Neural cell (in vitro differentiated cells): Measurements from ENCODE around the gene ACSS1. TPM values are rescaled to one million over a fixed set of nuclear protein-coding genes. Genes with fewer than 3 reads are reported as not detected.
A peak's percentile ranks its signal among the peaks of the same experiment; 100 is the strongest.

Experiments used
- H2AFZ ChIP-seq: fragments of 200-600, 300-800 bp; sonication (generic), shearing (Covaris generic); 2 replicates; pipeline ENCODE4 v1.6.0; 2014; ENCODE audit warnings: low read depth, mild to moderate bottlenecking, antibody characterized with exemption, low read length, moderate library complexity
- H3F3A ChIP-seq: fragments of 200-600 bp; shearing (Covaris generic); 2 replicates; pipeline ENCODE4 v1.6.1; 2016; ENCODE audit warnings: mild to moderate bottlenecking, moderate library complexity, mixed read lengths, antibody characterized with exemption, low read length; ENCODE audit not compliant: insufficient read depth, poor library complexity, severe bottlenecking
- H3K27ac ChIP-seq: fragments of 200-600, 300-800 bp; sonication (generic), shearing (Covaris generic); 2 replicates; pipeline ENCODE4 v1.5.1; 2014; ENCODE audit warnings: mild to moderate bottlenecking, low read length, moderate library complexity
- H3K27me3 ChIP-seq: fragments of 300-800, 200-600 bp; sonication (generic), shearing (Covaris generic); 2 replicates; pipeline ENCODE4 v1.6.0; 2014; ENCODE audit warnings: mild to moderate bottlenecking, low read depth, low read length, moderate library complexity; ENCODE audit not compliant: insufficient read depth
- H3K36me3 ChIP-seq: fragments of 300-800, 200-600 bp; sonication (generic), shearing (Covaris generic); 2 replicates; pipeline ENCODE4 v1.5.1; 2014; ENCODE audit warnings: mild to moderate bottlenecking, antibody characterized with exemption, low read length, moderate library complexity; ENCODE audit not compliant: insufficient read depth
- H3K4me2 ChIP-seq: fragments of 300-800, 200-600 bp; sonication (generic), shearing (Covaris generic); 2 replicates; pipeline ENCODE4 v1.6.0; 2014; ENCODE audit warnings: mild to moderate bottlenecking, low read length
- H3K4me3 ChIP-seq: fragments of 300-800, 200-600 bp; sonication (generic), shearing (Covaris generic); 2 replicates; pipeline ENCODE4 v1.5.1; 2014; ENCODE audit warnings: mild to moderate bottlenecking, low read length, moderate library complexity
- H3K79me2 ChIP-seq: fragments of 200-600 bp; shearing (Covaris generic); replicated peaks from 2 replicates; pipeline ENCODE4 v1.6.0; 2014; ENCODE audit warnings: mild to moderate bottlenecking, low read length, moderate library complexity; ENCODE audit not compliant: insufficient read depth
- H3K9ac ChIP-seq: fragments of 300-800, 200-600 bp; sonication (generic), shearing (Covaris generic); 2 replicates; pipeline ENCODE4 v1.6.1; 2016; ENCODE audit warnings: mild to moderate bottlenecking, low read length, mixed read lengths
- H3K9me2 ChIP-seq: fragments of 200-600 bp; shearing (Covaris generic); 2 replicates; pipeline ENCODE4 v1.6.1; 2016; ENCODE audit warnings: mild to moderate bottlenecking, low read length, mixed read lengths; ENCODE audit not compliant: insufficient read depth
- H3K9me3 ChIP-seq: fragments of 200-600, 300-800 bp; sonication (generic), shearing (Covaris generic); 2 replicates; pipeline ENCODE4 v1.6.1; 2016; ENCODE audit warnings: mild to moderate bottlenecking, mixed run types, low read length, moderate library complexity, mixed read lengths
- H4K20me1 ChIP-seq: fragments of 200-600 bp; shearing (Covaris generic); 2 replicates; pipeline ENCODE4 v1.6.1; 2016; ENCODE audit warnings: mild to moderate bottlenecking, mixed run types; ENCODE audit not compliant: insufficient read depth
- CTCF ChIP-seq: fragments of 450-650 bp; IDR thresholded peaks from 2 replicates; pipeline ENCODE4 v1.5.1; 2014; ENCODE audit warnings: antibody characterized with exemption, mild to moderate bottlenecking, moderate library complexity; ENCODE audit not compliant: poor library complexity, severe bottlenecking
- EZH2 ChIP-seq: fragments of 200-600, 300-800 bp; shearing (Covaris generic), sonication (generic); IDR thresholded peaks from 2 replicates; pipeline ENCODE4 v1.6.1; 2014; ENCODE audit warnings: antibody characterized with exemption, low read length, borderline replicate concordance, mild to moderate bottlenecking; ENCODE audit not compliant: insufficient read depth, poor library complexity, severe bottlenecking
- MXI1 ChIP-seq: fragments of 450-650 bp; conservative IDR thresholded peaks from 2 replicates; pipeline ENCODE4 v1.6.1; 2014; ENCODE audit warnings: antibody characterized with exemption, mild to moderate bottlenecking; ENCODE audit not compliant: poor library complexity, severe bottlenecking
- POLR2AphosphoS5 ChIP-seq: IDR thresholded peaks from 2 replicates; pipeline ENCODE4 v1.6.1; 2012
- RAD21 ChIP-seq: fragments of 450-650 bp; conservative IDR thresholded peaks from 2 replicates; pipeline ENCODE4 v1.6.1; 2014; ENCODE audit warnings: antibody characterized with exemption, mild to moderate bottlenecking, moderate library complexity
- SMC3 ChIP-seq: fragments of 450-650 bp; conservative IDR thresholded peaks from 2 replicates; pipeline ENCODE4 v1.6.1; 2014; ENCODE audit warnings: antibody characterized with exemption, mild to moderate bottlenecking, moderate library complexity; ENCODE audit not compliant: poor library complexity
- TAF1 ChIP-seq: IDR thresholded peaks from 2 replicates; pipeline ENCODE4 v1.6.1; 2012; ENCODE audit warnings: low read depth
- polyA plus RNA-seq: library from polyadenylated mRNA; depleted of rRNA; stranded (reverse); fragments of >200 nt; gene quantifications from 2 replicates; pipeline ENCODE4 v1.2.3, GENCODE V29; 2014
- TF ChIP-seq, protein P1 (sequence below): IDR thresholded peaks from 2 replicates; pipeline ENCODE4 v1.6.1; 2012; ENCODE audit warnings: borderline replicate concordance

Gene ACSS1
- polyA plus RNA-seq, 1 donor from 2014 or later, result not detected

GRCh38 chr20:25065625-25066338, 7.8 kb upstream of the ACSS1 start:
- no peak overlapping the region for H3K4me2 ChIP-seq
- no peak overlapping the region for H3K9ac ChIP-seq
- H3K4me3 ChIP-seq, result no peak overlapping the region
- no peaks in the 10 kb centered on the region for H3K79me2 ChIP-seq
- H3K9me2 ChIP-seq, result no peaks in the 10 kb centered on the region
- no peak overlapping the region for H2AFZ ChIP-seq
- H3K27ac ChIP-seq, result no peak overlapping the region
- no peaks in the 10 kb centered on the region for H3F3A ChIP-seq
- H3K36me3 ChIP-seq, result no peaks in the 10 kb centered on the region
- no peaks in the 10 kb centered on the region for H3K9me3 ChIP-seq
- H3K27me3 ChIP-seq, result peaks cover 39% of the 10 kb centered on the region
- TF ChIP-seq CTCF (peak; percentile 51), RAD21 (peak; percentile 52), POLR2AphosphoS5 (no peak), MXI1 (no peak), TAF1 (no peak), SMC3 (peak; percentile 55)
- TF ChIP-seq, protein P1, sequence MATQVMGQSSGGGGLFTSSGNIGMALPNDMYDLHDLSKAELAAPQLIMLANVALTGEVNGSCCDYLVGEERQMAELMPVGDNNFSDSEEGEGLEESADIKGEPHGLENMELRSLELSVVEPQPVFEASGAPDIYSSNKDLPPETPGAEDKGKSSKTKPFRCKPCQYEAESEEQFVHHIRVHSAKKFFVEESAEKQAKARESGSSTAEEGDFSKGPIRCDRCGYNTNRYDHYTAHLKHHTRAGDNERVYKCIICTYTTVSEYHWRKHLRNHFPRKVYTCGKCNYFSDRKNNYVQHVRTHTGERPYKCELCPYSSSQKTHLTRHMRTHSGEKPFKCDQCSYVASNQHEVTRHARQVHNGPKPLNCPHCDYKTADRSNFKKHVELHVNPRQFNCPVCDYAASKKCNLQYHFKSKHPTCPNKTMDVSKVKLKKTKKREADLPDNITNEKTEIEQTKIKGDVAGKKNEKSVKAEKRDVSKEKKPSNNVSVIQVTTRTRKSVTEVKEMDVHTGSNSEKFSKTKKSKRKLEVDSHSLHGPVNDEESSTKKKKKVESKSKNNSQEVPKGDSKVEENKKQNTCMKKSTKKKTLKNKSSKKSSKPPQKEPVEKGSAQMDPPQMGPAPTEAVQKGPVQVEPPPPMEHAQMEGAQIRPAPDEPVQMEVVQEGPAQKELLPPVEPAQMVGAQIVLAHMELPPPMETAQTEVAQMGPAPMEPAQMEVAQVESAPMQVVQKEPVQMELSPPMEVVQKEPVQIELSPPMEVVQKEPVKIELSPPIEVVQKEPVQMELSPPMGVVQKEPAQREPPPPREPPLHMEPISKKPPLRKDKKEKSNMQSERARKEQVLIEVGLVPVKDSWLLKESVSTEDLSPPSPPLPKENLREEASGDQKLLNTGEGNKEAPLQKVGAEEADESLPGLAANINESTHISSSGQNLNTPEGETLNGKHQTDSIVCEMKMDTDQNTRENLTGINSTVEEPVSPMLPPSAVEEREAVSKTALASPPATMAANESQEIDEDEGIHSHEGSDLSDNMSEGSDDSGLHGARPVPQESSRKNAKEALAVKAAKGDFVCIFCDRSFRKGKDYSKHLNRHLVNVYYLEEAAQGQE, result no peak
- H4K20me1 ChIP-seq, result no peaks in the 10 kb centered on the region

DNA sequence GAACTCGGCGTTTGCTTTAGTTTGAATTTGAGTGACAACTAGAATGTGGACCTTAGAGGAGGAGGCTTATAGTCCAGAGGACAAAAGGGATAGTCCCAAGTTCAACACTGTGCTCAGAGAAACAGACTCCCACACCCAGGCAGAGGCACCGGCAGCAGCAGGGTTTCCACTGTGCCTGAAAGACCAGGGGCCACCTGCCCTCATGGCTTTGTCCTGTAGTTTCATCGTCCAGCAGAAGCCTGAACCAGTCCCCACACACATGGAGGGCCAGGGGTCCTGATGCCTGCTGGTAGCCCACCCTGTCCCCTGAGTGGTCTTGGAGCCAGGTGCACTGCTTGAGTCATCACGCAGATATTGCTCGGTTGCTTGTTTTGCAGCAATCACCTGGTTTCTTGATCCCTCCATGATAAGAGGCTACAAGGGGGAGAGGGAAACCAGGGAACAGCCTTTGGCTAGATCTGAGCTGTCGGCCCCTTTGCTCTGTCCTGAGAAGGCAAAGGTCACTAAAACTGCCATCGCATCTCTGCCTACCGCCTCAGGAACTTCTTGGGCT, 7.2 kb upstream of the ACSS1 start:
- no peak overlapping the region for H3K9ac ChIP-seq
- H3K9me3 ChIP-seq, result no peaks in the 10 kb centered on the region
- H3K4me3 ChIP-seq, result no peak overlapping the region
- no peak for TF ChIP-seq POLR2AphosphoS5
- no peak for TF ChIP-seq CTCF
- no peak for TF ChIP-seq EZH2
- no peak overlapping the region for H3K27ac ChIP-seq
- no peaks in the 10 kb centered on the region for H3F3A ChIP-seq
- H2AFZ ChIP-seq, result no peak overlapping the region
- no peaks in the 10 kb centered on the region for H3K36me3 ChIP-seq
- no peak overlapping the region for H3K4me2 ChIP-seq
- peaks cover 40% of the 10 kb centered on the region for H3K27me3 ChIP-seq
- H4K20me1 ChIP-seq, result no peaks in the 10 kb centered on the region
- no peaks in the 10 kb centered on the region for H3K79me2 ChIP-seq
- no peaks in the 10 kb centered on the region for H3K9me2 ChIP-seq
